Brain microvascular endothelial cell (primary cell): ENCODE results near the gene PAK6.

Experiments used
- DNase-seq: peaks from one replicate; pipeline ENCODE4 v3.0.0-alpha.2; 2020
- H3K27ac ChIP-seq: fragments of 250-450 bp; sonication (Bioruptor Pico); 2 replicates; pipeline ENCODE4 v1.5.1; 2020; ENCODE audit warnings: mild to moderate bottlenecking, moderate library complexity
- H3K27me3 ChIP-seq: fragments of 250-450 bp; sonication (Bioruptor Pico); replicated peaks from 2 replicates; pipeline ENCODE4 v1.5.1; 2020; ENCODE audit warnings: mild to moderate bottlenecking
- H3K36me3 ChIP-seq: fragments of 250-450 bp; sonication (Bioruptor Pico); replicated peaks from 2 replicates; pipeline ENCODE4 v1.5.1; 2020; ENCODE audit warnings: mild to moderate bottlenecking
- H3K4me3 ChIP-seq: 2 replicates; pipeline ENCODE4 v1.5.1; 2011; ENCODE audit warnings: low read depth, mild to moderate bottlenecking, control low read depth, low read length, moderate library complexity
- CTCF ChIP-seq: IDR thresholded peaks from 2 replicates; pipeline ENCODE4 v1.5.1; 2011; ENCODE audit warnings: low read depth, mild to moderate bottlenecking, moderate library complexity, low read length, control low read depth, inconsistent platforms; ENCODE audit errors: missing control alignments
- in situ Hi-C: cut with HindIII; loops from 2 replicates; pipeline ENCODE4 v1.10.0; 2017; ENCODE audit warnings: low sequenced_read_pairs, low pct_ligation_motif_present

The PAK6 gene

GRCh38 chr15:40300771-40301170 lies 61.9 kb downstream of the PAK6 start:
- Histone ChIP-seq H3K27ac (no peak overlapping the region), H3K4me3 (no peak overlapping the region), H3K36me3 (no peaks in the 10 kb centered on the region), H3K27me3 (no peaks in the 10 kb centered on the region)
- no peak for TF ChIP-seq CTCF
- in situ Hi-C loops: no loop called here
- DNase-seq: no peak

GRCh38 chr15:40301467-40302179 lies 62.8 kb downstream of the PAK6 start:
- no peak for TF ChIP-seq CTCF
- no peak for DNase-seq
- no peak overlapping the region for H3K27ac ChIP-seq
- H3K27me3 ChIP-seq: no peaks in the 10 kb centered on the region
- H3K4me3 ChIP-seq: no peak overlapping the region
- in situ Hi-C loops: no loop called here
- no peaks in the 10 kb centered on the region for H3K36me3 ChIP-seq

- no peak for DNase-seq
- H3K4me3 ChIP-seq: no peak overlapping the region
- H3K27me3 ChIP-seq: no peaks in the 10 kb centered on the region
- no peaks in the 10 kb centered on the region for H3K36me3 ChIP-seq
- H3K27ac ChIP-seq: no peak overlapping the region
- no peak for TF ChIP-seq CTCF
- in situ Hi-C loops: no loop called here
Observed at GRCh38 chr15:40302288-40302886, 63.5 kb downstream of the PAK6 start.

- Histone ChIP-seq H3K4me3 (no peak overlapping the region), H3K27ac (no peak overlapping the region), H3K36me3 (no peaks in the 10 kb centered on the region), H3K27me3 (no peaks in the 10 kb centered on the region)
- TF ChIP-seq CTCF: no peak
- in situ Hi-C loops: no loop called here
- DNase-seq: no peak
Observed at GRCh38 chr15:40302981-40303380, 64.1 kb downstream of the PAK6 start.

- no peak for TF ChIP-seq CTCF
- Histone ChIP-seq H3K27me3 (no peaks in the 10 kb centered on the region), H3K27ac (no peak overlapping the region), H3K4me3 (no peak overlapping the region), H3K36me3 (no peaks in the 10 kb centered on the region)
- no peak for DNase-seq
- in situ Hi-C loops: no loop called here
Observed at GRCh38 chr15:40303576-40303975, 64.7 kb downstream of the PAK6 start.
